Hepatocyte (in vitro differentiated cells): ENCODE data around the gene USP19. TPM values are rescaled to one million over a fixed set of nuclear protein-coding genes. Genes with fewer than 3 reads are reported as not detected.

Experiments
- DNase-seq: peaks from one replicate; pipeline ENCODE4 v3.0.0-alpha.2; 2016; ENCODE audit warnings: low spot score
- H2AFZ ChIP-seq: fragments of 200-600 bp; sonication (generic); 2 replicates; pipeline ENCODE4 v1.6.0; 2016; ENCODE audit warnings: antibody characterized with exemption, mild to moderate bottlenecking
- H3K27ac ChIP-seq: fragments of 200-600 bp; sonication (generic); 2 replicates; pipeline ENCODE4 v1.5.1; 2016; ENCODE audit warnings: mild to moderate bottlenecking
- H3K27me3 ChIP-seq: fragments of 200-600 bp; sonication (generic); 2 replicates; pipeline ENCODE4 v1.6.1; 2016
- H3K36me3 ChIP-seq: fragments of 200-600 bp; sonication (generic); replicated peaks from 2 replicates; pipeline ENCODE4 v1.5.1; 2016; ENCODE audit warnings: low read depth; ENCODE audit not compliant: insufficient read depth
- H3K4me1 ChIP-seq: fragments of 200-600 bp; sonication (generic); 2 replicates; pipeline ENCODE4 v1.5.1; 2016; ENCODE audit warnings: mild to moderate bottlenecking, moderate library complexity; ENCODE audit not compliant: insufficient read depth
- H3K4me2 ChIP-seq: fragments of 200-600 bp; sonication (generic); 2 replicates; pipeline ENCODE4 v1.6.0; 2016
- H3K4me3 ChIP-seq: fragments of 200-600 bp; sonication (generic); 2 replicates; pipeline ENCODE4 v1.5.1; 2016; ENCODE audit warnings: mild to moderate bottlenecking
- H3K79me2 ChIP-seq: fragments of 200-600 bp; sonication (generic); 2 replicates; pipeline ENCODE4 v1.6.0; 2017; ENCODE audit warnings: mild to moderate bottlenecking
- H3K9me2 ChIP-seq: fragments of 200-600 bp; sonication (generic); replicated peaks from 2 replicates; pipeline ENCODE4 v1.6.0; 2017; ENCODE audit warnings: mild to moderate bottlenecking; ENCODE audit not compliant: insufficient read depth
- H3K9me3 ChIP-seq: fragments of 200-600 bp; sonication (generic); 2 replicates; pipeline ENCODE4 v1.5.1; 2016; ENCODE audit warnings: low read depth, mild to moderate bottlenecking
- H4K20me1 ChIP-seq: fragments of 200-600 bp; sonication (generic); 2 replicates; pipeline ENCODE4 v1.6.0; 2016; ENCODE audit warnings: mild to moderate bottlenecking; ENCODE audit not compliant: insufficient read depth, poor library complexity, severe bottlenecking
- CTCF ChIP-seq: fragments of 200-600 bp; sonication (generic); IDR thresholded peaks from 2 replicates; pipeline ENCODE4 v1.5.1; 2016; ENCODE audit warnings: antibody characterized with exemption, mild to moderate bottlenecking; ENCODE audit not compliant: poor library complexity
- EZH2 ChIP-seq: fragments of 200-600 bp; sonication (generic); IDR thresholded peaks from 2 replicates; pipeline ENCODE4 v1.6.1; 2016; ENCODE audit warnings: antibody characterized with exemption, mild to moderate bottlenecking, borderline replicate concordance
- EZH2phosphoT487 ChIP-seq: fragments of 200-600 bp; sonication (generic); IDR thresholded peaks from one replicate; pipeline ENCODE4 v1.6.1; 2018; ENCODE audit warnings: antibody characterized with exemption, mild to moderate bottlenecking, low read depth, moderate library complexity; ENCODE audit not compliant: unreplicated experiment, severe bottlenecking
- WGBS: methylation state at CpG from one replicate; pipeline ENCODE4 v1.1.6; 2016; ENCODE audit warnings: low lambda C conversion rate; ENCODE audit errors: missing lambda C conversion rate; 5-methylcytosine and 5-hydroxymethylcytosine counted together
- polyA plus RNA-seq: library from polyadenylated mRNA; unstranded; fragments of >200 nt; fragmentation: Nextera tagmentation; extraction: Ambion mirVana; gene quantifications from 2 replicates; pipeline ENCODE4 v1.2.1, GENCODE V29; 2016
- total RNA-seq: library from RNA; depleted of rRNA; stranded (reverse); fragments of >200 nt; gene quantifications from 2 replicates; pipeline ENCODE4 v1.2.3, GENCODE V29; 2014

Gene USP19
- total and polyA plus RNA-seq, 2 experiments from 2014 or later, result 32.7 to 44.2 TPM

- DNase-seq, result no peak
- no peaks in the 10 kb centered on the region for H3K27me3 ChIP-seq
- H3K27ac ChIP-seq, result peak overlapping the region; percentile 90
- no peaks in the 10 kb centered on the region for H3K9me3 ChIP-seq
- peaks cover 20% of the 10 kb centered on the region for H3K79me2 ChIP-seq
- H2AFZ ChIP-seq, result peak overlapping the region; percentile 34
- H3K4me2 ChIP-seq, result peak overlapping the region; percentile 91
- H3K4me3 ChIP-seq, result no peak overlapping the region
- H3K36me3 ChIP-seq, result no peaks in the 10 kb centered on the region
- 86% methylated on average over 17 of the region's 17 CpGs for WGBS
- H3K4me1 ChIP-seq, result peaks cover 9% of the 10 kb centered on the region
- H3K9me2 ChIP-seq, result no peaks in the 10 kb centered on the region
- TF ChIP-seq EZH2, result no peak
- TF ChIP-seq EZH2phosphoT487, result no peak
- no peak for TF ChIP-seq CTCF
- H4K20me1 ChIP-seq, result no peaks in the 10 kb centered on the region
Observed at GRCh38 chr3:49121132-49121736, 611 bp upstream of the USP19 start.

- Histone ChIP-seq H3K4me2 (peak overlapping the region; percentile 91), H3K79me2 (peaks cover 20% of the 10 kb centered on the region), H4K20me1 (no peaks in the 10 kb centered on the region), H3K9me3 (no peaks in the 10 kb centered on the region), H3K4me1 (peaks cover 9% of the 10 kb centered on the region), H3K4me3 (peak overlapping the region; percentile 78), H2AFZ (peak overlapping the region; percentile 69), H3K27ac (peak overlapping the region; percentile 90), H3K9me2 (no peaks in the 10 kb centered on the region), H3K36me3 (no peaks in the 10 kb centered on the region), H3K27me3 (no peaks in the 10 kb centered on the region)
- no peak for DNase-seq
- WGBS, result 0% methylated on average over 6 of the region's 9 CpGs
- TF ChIP-seq EZH2phosphoT487 (no peak), CTCF (no peak), EZH2 (no peak)
Observed at GRCh38 chr3:49120096-49120437, 556 bp downstream of the USP19 start.

- Histone ChIP-seq H3K4me2 (peak overlapping the region; percentile 91), H3K27ac (peak overlapping the region; percentile 90), H3K79me2 (peaks cover 20% of the 10 kb centered on the region), H4K20me1 (no peaks in the 10 kb centered on the region), H3K36me3 (no peaks in the 10 kb centered on the region), H2AFZ (no peak overlapping the region), H3K9me3 (no peaks in the 10 kb centered on the region), H3K4me3 (peak overlapping the region; percentile 78), H3K4me1 (peaks cover 9% of the 10 kb centered on the region), H3K27me3 (no peaks in the 10 kb centered on the region), H3K9me2 (no peaks in the 10 kb centered on the region)
- WGBS, result 87% methylated on average over 3 of the region's 3 CpGs
- TF ChIP-seq EZH2phosphoT487, result no peak
- TF ChIP-seq CTCF, result no peak
- TF ChIP-seq EZH2, result no peak
- DNase-seq, result no peak
Observed at GRCh38 chr3:49119439-49119838, 1.2 kb downstream of the USP19 start.

GRCh38 chr3:49119036-49119435, 1.6 kb downstream of the USP19 start:
- peaks cover 20% of the 10 kb centered on the region for H3K79me2 ChIP-seq
- H3K27me3 ChIP-seq, result no peaks in the 10 kb centered on the region
- H3K36me3 ChIP-seq, result no peaks in the 10 kb centered on the region
- H3K4me2 ChIP-seq, result peak overlapping the region; percentile 91
- H3K9me3 ChIP-seq, result no peaks in the 10 kb centered on the region
- no peak overlapping the region for H3K27ac ChIP-seq
- WGBS, result 97% methylated on average over 10 of the region's 10 CpGs
- H3K9me2 ChIP-seq, result no peaks in the 10 kb centered on the region
- no peak for TF ChIP-seq EZH2phosphoT487
- no peak overlapping the region for H2AFZ ChIP-seq
- peaks cover 9% of the 10 kb centered on the region for H3K4me1 ChIP-seq
- H4K20me1 ChIP-seq, result no peaks in the 10 kb centered on the region
- no peak for DNase-seq
- no peak overlapping the region for H3K4me3 ChIP-seq
